SH-SY5Y (cell line): Measurements from ENCODE around the gene BANF2.

Experiments used
- GATA2 ChIP-seq: IDR thresholded peaks from 2 replicates; pipeline ENCODE4 v1.6.1; 2011; ENCODE audit warnings: mild to moderate bottlenecking, low read depth, low read length
- GATA3 ChIP-seq: IDR thresholded peaks from 2 replicates; pipeline ENCODE4 v1.6.1; 2011; ENCODE audit warnings: low read depth, mild to moderate bottlenecking, low read length, moderate library complexity

The BANF2 gene

GRCh38 chr20:17708675-17709360 is 9.1 kb downstream of the BANF2 start:
- TF ChIP-seq GATA2 = no peak
- TF ChIP-seq GATA3 = no peak

- no peak for TF ChIP-seq GATA2
- TF ChIP-seq GATA3 = no peak
Observed at GRCh38 chr20:17709361-17710293, 9.9 kb downstream of the BANF2 start.

- TF ChIP-seq GATA2 (no peak), GATA3 (no peak)
Observed at GRCh38 chr20:17710379-17711266, 10.9 kb downstream of the BANF2 start.

GRCh38 chr20:17711267-17711627 is 11.5 kb downstream of the BANF2 start:
- TF ChIP-seq GATA2 (no peak), GATA3 (no peak)

- TF ChIP-seq GATA3 = no peak
- TF ChIP-seq GATA2 = no peak
Observed at GRCh38 chr20:17712201-17712600, 12.4 kb downstream of the BANF2 start.

GRCh38 chr20:17712708-17713107 is 12.9 kb downstream of the BANF2 start:
- no peak for TF ChIP-seq GATA3
- TF ChIP-seq GATA2 = no peak

- no peak for TF ChIP-seq GATA3
Observed at GRCh38 chr20:17714597-17714996, 14.8 kb downstream of the BANF2 start.

- TF ChIP-seq GATA3 = no peak
- no peak for TF ChIP-seq GATA2
Observed at GRCh38 chr20:17715075-17715474, 15.3 kb downstream of the BANF2 start.

- TF ChIP-seq GATA2 (no peak), GATA3 (no peak)
Observed at GRCh38 chr20:17716331-17716730, 16.6 kb downstream of the BANF2 start.

- TF ChIP-seq GATA2 = no peak
- no peak for TF ChIP-seq GATA3
Observed at GRCh38 chr20:17720755-17721154, 21.0 kb downstream of the BANF2 start.

- no peak for TF ChIP-seq GATA3
- TF ChIP-seq GATA2 = no peak
Observed at GRCh38 chr20:17721802-17722486, 22.2 kb downstream of the BANF2 start.

GRCh38 chr20:17722493-17723300 is 22.9 kb downstream of the BANF2 start:
- no peak for TF ChIP-seq GATA3
- no peak for TF ChIP-seq GATA2

GRCh38 chr20:17723301-17723691 is 23.5 kb downstream of the BANF2 start:
- TF ChIP-seq GATA3 (no peak), GATA2 (no peak)
